IMR-90 (cell line): Measurements from ENCODE around the gene TGFA. TPM values are rescaled to one million over a fixed set of nuclear protein-coding genes. Genes with fewer than 3 reads are reported as not detected.

ENCODE experiments used
- ATAC-seq: fragments of 200-7000 bp; cut with Tn5 transposase; 2 replicates; pipeline ENCODE4 v1.9.1; 2020; ENCODE audit warnings: low read depth, mild to moderate bottlenecking, moderate library complexity
- BruUV-seq: library from RNA; stranded (reverse); fragments of 400-500 nt; replicated peaks from 2 replicates; lab custom pipeline; 2021; lab: Mats Ljungman, UMichigan
- CTCF ChIA-PET: fragments of 300-600 bp; formaldehyde crosslinking; extraction: SDS; loops from one replicate; lab custom pipeline; 2021; ENCODE audit warnings: antibody characterized with exemption; lab: Yijun Ruan, JAX
- POLR2A ChIA-PET: fragments of 300-600 bp; sonication (Branson Sonifier 250); formaldehyde crosslinking; loops from one replicate; lab custom pipeline; 2022; ENCODE audit warnings: antibody characterized with exemption; ENCODE audit not compliant: unreplicated experiment; lab: Charles Lee
- DNase-seq: peaks from one replicate; pipeline ENCODE4 v3.0.0; 2013
- H2AFZ ChIP-seq: replicated peaks from 2 replicates; pipeline ENCODE3; 2013; ENCODE audit warnings: low read length, mild to moderate bottlenecking; ENCODE audit not compliant: poor library complexity
- H2AK5ac ChIP-seq: 2 replicates; pipeline ENCODE4 v1.6.1; 2013; ENCODE audit warnings: low read depth, low read length, inconsistent platforms
- H2AK9ac ChIP-seq: replicated peaks from 2 replicates; pipeline ENCODE3; 2013; ENCODE audit warnings: mild to moderate bottlenecking, low read depth, low read length, moderate library complexity; ENCODE audit not compliant: poor library complexity
- H2BK120ac ChIP-seq: 2 replicates; pipeline ENCODE4 v1.6.1; 2013; ENCODE audit warnings: low read depth, low read length, inconsistent platforms
- H2BK15ac ChIP-seq: 3 replicates; pipeline ENCODE4 v1.6.1; 2013; ENCODE audit warnings: low read depth, low read length, inconsistent platforms
- H2BK20ac ChIP-seq: 2 replicates; pipeline ENCODE4 v1.6.1; 2013; ENCODE audit warnings: low read depth, mild to moderate bottlenecking, inconsistent platforms, low read length, moderate library complexity
- H2BK5ac ChIP-seq: 2 replicates; pipeline ENCODE4 v1.6.1; 2013; ENCODE audit warnings: mild to moderate bottlenecking, low read depth, low read length, inconsistent platforms; ENCODE audit not compliant: poor library complexity, severe bottlenecking
- H3K14ac ChIP-seq: replicated peaks from 2 replicates; pipeline ENCODE4 v1.6.1; 2013; ENCODE audit warnings: low read depth, low read length, inconsistent platforms
- H3K18ac ChIP-seq: 2 replicates; pipeline ENCODE4 v1.6.1; 2013; ENCODE audit warnings: low read depth, low read length, control low read depth
- H3K23ac ChIP-seq: 2 replicates; pipeline ENCODE4 v1.6.1; 2013; ENCODE audit warnings: low read depth, low read length, inconsistent platforms
- H3K27ac ChIP-seq: 2 replicates; pipeline ENCODE4 v1.5.1; 2013; ENCODE audit warnings: mild to moderate bottlenecking, control low read depth, low read length; ENCODE audit not compliant: insufficient read depth
- H3K27me3 ChIP-seq: 2 replicates; pipeline ENCODE4 v1.6.1; 2013; ENCODE audit warnings: low read length; ENCODE audit not compliant: control insufficient read depth, insufficient read depth
- H3K36me3 ChIP-seq: 2 replicates; pipeline ENCODE4 v1.6.1; 2013; ENCODE audit warnings: low read length, mixed read lengths; ENCODE audit not compliant: control insufficient read depth, insufficient read depth
- H3K4ac ChIP-seq: 2 replicates; pipeline ENCODE4 v1.6.1; 2013; ENCODE audit warnings: low read depth, low read length, inconsistent platforms
- H3K4me1 ChIP-seq: 2 replicates; pipeline ENCODE4 v1.6.1; 2013; ENCODE audit warnings: low read length, mixed read lengths; ENCODE audit not compliant: control insufficient read depth, insufficient read depth
- H3K4me2 ChIP-seq: 2 replicates; pipeline ENCODE4 v1.6.1; 2013; ENCODE audit warnings: low read depth, mild to moderate bottlenecking, control low read depth, low read length, moderate library complexity
- H3K4me3 ChIP-seq: 2 replicates; pipeline ENCODE4 v1.5.1; 2013; ENCODE audit warnings: low read depth, mild to moderate bottlenecking, control low read depth, low read length, moderate library complexity; ENCODE audit not compliant: insufficient read depth
- H3K56ac ChIP-seq: 2 replicates; pipeline ENCODE4 v1.6.1; 2013; ENCODE audit warnings: low read length, inconsistent platforms; ENCODE audit not compliant: insufficient read depth; ENCODE audit errors: extremely low read depth
- H3K79me1 ChIP-seq, 2 experiments: 2 replicates each; pipeline ENCODE4 v1.6.1; 2013; ENCODE audit warnings: low read length in 2 of 2, inconsistent platforms in 1 of 2, low read depth in 1 of 2
- H3K9ac ChIP-seq: 2 replicates; pipeline ENCODE4 v1.6.1; 2013; ENCODE audit warnings: low read depth, low read length, control low read depth
- H3K9me1 ChIP-seq: 2 replicates; pipeline ENCODE4 v1.6.1; 2013; ENCODE audit warnings: low read length, inconsistent platforms; ENCODE audit not compliant: insufficient read depth
- H3K9me3 ChIP-seq: 2 replicates; pipeline ENCODE4 v1.6.1; 2013; ENCODE audit warnings: low read length; ENCODE audit not compliant: control insufficient read depth, insufficient read depth
- H4K20me1 ChIP-seq: 2 replicates; pipeline ENCODE4 v1.6.1; 2013; ENCODE audit warnings: low read length, inconsistent platforms; ENCODE audit not compliant: insufficient read depth
- H4K5ac ChIP-seq: 2 replicates; pipeline ENCODE4 v1.6.1; 2013; ENCODE audit warnings: mild to moderate bottlenecking, low read depth, low read length, control low read depth
- H4K8ac ChIP-seq, 2 experiments: 2 replicates each; pipeline ENCODE4 v1.6.1; 2013; ENCODE audit warnings: low read depth in 2 of 2, low read length in 2 of 2, control low read depth in 1 of 2, inconsistent platforms in 1 of 2
- H4K91ac ChIP-seq: 2 replicates; pipeline ENCODE4 v1.6.1; 2013; ENCODE audit warnings: low read depth, low read length, inconsistent platforms; ENCODE audit not compliant: insufficient read depth
- CEBPB ChIP-seq: IDR thresholded peaks from 2 replicates; pipeline ENCODE4 v1.6.1; 2012; ENCODE audit warnings: low read depth, low read length, improper control_type of control experiment
- MAZ ChIP-seq: IDR thresholded peaks from 2 replicates; pipeline ENCODE4 v1.6.1; 2012; ENCODE audit warnings: low read depth, mild to moderate bottlenecking, low read length, improper control_type of control experiment, moderate library complexity, borderline replicate concordance
- RCOR1 ChIP-seq: IDR thresholded peaks from 2 replicates; pipeline ENCODE4 v1.6.1; 2012; ENCODE audit warnings: mild to moderate bottlenecking, low read length, improper control_type of control experiment; ENCODE audit not compliant: insufficient replicate concordance
- SMC3 ChIP-seq: fragments of 150-350 bp; IDR thresholded peaks from 2 replicates; pipeline ENCODE4 v1.6.1; 2016; ENCODE audit warnings: low read depth, mild to moderate bottlenecking, antibody characterized with exemption, low read length, moderate library complexity
- WGBS, 2 experiments: methylation state at CpG; one replicate each; pipeline versions ENCODE4 v1.1.5 to v1.1.7; 2013; ENCODE audit warnings: missing lambda C conversion rate in 2 of 2; ENCODE audit not compliant: insufficient read length in 1 of 2; ENCODE audit errors: extremely low coverage in 2 of 2; 5-methylcytosine and 5-hydroxymethylcytosine counted together
- dilution Hi-C: fragments of 300-500 bp; cut with HindIII; formaldehyde crosslinking; loops from one replicate; pipeline ENCODE4 v1.14.3; 2018; ENCODE audit warnings: low sequenced_read_pairs; ENCODE audit not compliant: unreplicated experiment
- in situ Hi-C: fragments of 300-500 bp; cut with MboI; formaldehyde crosslinking; loops from 3 replicates; pipeline ENCODE4 v1.14.3; 2019; ENCODE audit warnings: low sequenced_read_pairs, inconsistent platforms, mixed read lengths
- intact Hi-C: fragments of 100-400 bp; cut with micrococcal nuclease; formaldehyde crosslinking; loops from 2 replicates; pipeline ENCODE4 v1.10.0; 2022
- polyA plus RNA-seq, 3 experiments: library from polyadenylated mRNA; depleted of rRNA; stranded (reverse); fragments of >200 nt; gene quantifications; 2 replicates each; pipeline ENCODE4 v1.2.3, GENCODE V29; 2012; ENCODE audit warnings: low replicate concordance in 1 of 3
- total RNA-seq: library from RNA; depleted of rRNA; stranded (reverse); fragments of >200 nt; gene quantifications from 2 replicates; pipeline ENCODE4 v1.2.3, GENCODE V29; 2012

TGFA gene
- total and polyA plus RNA-seq, 2 of the 4 experiments (the other 2 are of a cell fraction): not detected

DNA sequence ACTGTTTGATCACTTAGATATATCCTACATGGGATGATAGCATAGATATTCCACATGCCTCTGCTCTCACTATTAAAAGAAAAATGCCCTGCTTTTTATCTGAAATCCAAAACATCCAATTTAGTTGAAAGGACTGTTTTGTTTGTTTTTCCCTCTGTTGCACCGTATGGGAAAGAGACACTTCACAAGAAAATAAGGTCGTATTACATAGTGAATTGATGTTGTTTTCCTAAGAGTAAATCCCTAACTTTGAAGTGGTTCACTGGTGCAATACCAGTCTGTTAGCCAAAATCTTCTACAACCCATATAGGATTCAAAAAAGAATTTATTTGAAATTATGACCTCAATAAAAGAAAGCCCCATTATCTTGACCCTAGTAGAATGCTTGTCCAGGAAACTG lies 18.1 kb downstream of the TGFA start:
- intact Hi-C loops: no loop called here

More for the DNA sequence above, 18.1 kb downstream of the TGFA start:
- no peaks in the 10 kb centered on the region for H3K4me1 ChIP-seq
- no peaks in the 10 kb centered on the region for H4K20me1 ChIP-seq
- no peak overlapping the region for H4K5ac ChIP-seq
- H3K4me2 ChIP-seq: no peak overlapping the region
- H2BK5ac ChIP-seq: no peak overlapping the region
- H3K23ac ChIP-seq: no peak overlapping the region
- H3K9me1 ChIP-seq: no peaks in the 10 kb centered on the region
- no peak overlapping the region for H3K9ac ChIP-seq
- no peak overlapping the region for H4K91ac ChIP-seq
- ChIA-PET POLR2A (no interaction called here), CTCF (no interaction called here)
- dilution Hi-C loops (no loop called here), in situ Hi-C loops (no loop called here)
- H2BK20ac ChIP-seq: no peak overlapping the region
- H3K18ac ChIP-seq: no peak overlapping the region
- no peak overlapping the region for H3K56ac ChIP-seq
- H2AFZ ChIP-seq: no peak overlapping the region
- no CpG with 5 or more reads among the region's 2 CpGs for WGBS, 2 experiments
- no peak overlapping the region for H3K4ac ChIP-seq
- no peak overlapping the region for H2AK5ac ChIP-seq
- H3K27ac ChIP-seq: no peak overlapping the region
- no TSS peak for BruUV-seq
- H3K27me3 ChIP-seq: peaks cover 2% of the 10 kb centered on the region
- H3K14ac ChIP-seq: no peak overlapping the region
- H2BK120ac ChIP-seq: no peak overlapping the region
- H3K4me3 ChIP-seq: no peak overlapping the region
- H2BK15ac ChIP-seq: no peak overlapping the region
- ATAC-seq (no peak), DNase-seq (no peak)
- H4K8ac ChIP-seq: no peak overlapping the region
- no peaks in the 10 kb centered on the region for H3K36me3 ChIP-seq
- no peak for TF ChIP-seq RCOR1
- TF ChIP-seq MAZ: no peak
- TF ChIP-seq SMC3: no peak
- TF ChIP-seq CEBPB: no peak
- no peak overlapping the region for H2AK9ac ChIP-seq
- no peaks in the 10 kb centered on the region for H3K9me3 ChIP-seq
- H3K79me1 ChIP-seq: no peaks in the 10 kb centered on the region
